Measurements from ENCODE around the gene WDR43.

WDR43 gene

DNA sequence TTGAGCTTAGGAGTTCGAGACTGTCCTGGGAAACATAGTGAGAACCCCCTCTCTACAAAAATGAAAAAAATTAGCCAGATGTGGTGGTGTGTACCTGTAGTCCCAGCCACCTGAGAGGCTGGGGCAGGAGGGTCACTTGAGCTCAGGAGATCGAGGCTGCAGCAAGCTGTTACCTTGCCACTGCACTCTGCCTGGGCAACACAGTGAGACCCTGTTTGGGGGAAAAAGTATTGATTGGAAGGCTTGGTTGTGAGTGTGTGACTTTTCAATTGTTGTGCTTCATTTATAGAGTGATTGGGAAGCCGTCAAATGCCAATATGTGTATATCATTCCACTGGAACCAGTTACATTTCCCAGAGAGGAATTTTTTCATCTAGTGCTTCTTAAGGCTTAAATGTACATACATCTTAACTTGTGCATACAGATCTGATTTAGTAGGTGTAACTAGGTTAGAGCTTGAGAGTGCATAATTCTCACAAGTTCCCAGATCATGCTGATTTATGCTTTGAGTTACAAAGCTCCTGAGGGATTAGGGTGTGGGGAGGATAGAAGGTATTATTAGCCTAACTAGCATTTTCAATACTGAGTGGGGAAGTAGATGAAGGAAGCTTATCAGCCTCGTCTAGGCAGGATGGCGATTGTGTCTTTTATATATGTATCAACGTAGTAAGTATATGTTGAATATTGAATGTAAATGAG is 15.3 kb downstream of the WDR43 start:
- no peak for DNase-seq (ENCODE audit: low read depth in 1 of 2, low spot score in 1 of 2)

- no peak for DNase-seq (ENCODE audit: low read depth in 1 of 2, low spot score in 1 of 2)
These were observed 21.5 kb downstream of the WDR43 start for GRCh38 chr2:28915939-28916338.

DNA sequence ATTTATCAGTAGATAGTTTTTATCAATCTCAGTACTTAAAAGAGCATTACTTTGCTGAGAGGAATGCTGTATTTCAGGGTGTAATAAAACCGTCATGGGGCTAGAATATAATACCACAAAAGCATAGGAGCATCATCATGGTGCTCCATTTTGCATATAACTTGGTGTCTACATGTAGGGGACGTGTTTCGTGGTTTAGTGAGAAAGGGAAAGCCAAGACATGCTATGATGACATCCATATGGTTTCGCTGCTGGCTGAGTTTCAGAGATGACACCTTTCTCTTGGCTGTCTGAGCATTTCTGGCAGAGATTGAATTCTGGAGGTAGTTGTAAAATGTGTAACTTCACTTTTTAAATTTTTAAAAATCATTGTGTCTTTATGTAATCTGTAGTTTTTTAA is 32.4 kb downstream of the WDR43 start:
- no peak for DNase-seq (ENCODE audit: low read depth in 1 of 2, low spot score in 1 of 2)

DNA sequence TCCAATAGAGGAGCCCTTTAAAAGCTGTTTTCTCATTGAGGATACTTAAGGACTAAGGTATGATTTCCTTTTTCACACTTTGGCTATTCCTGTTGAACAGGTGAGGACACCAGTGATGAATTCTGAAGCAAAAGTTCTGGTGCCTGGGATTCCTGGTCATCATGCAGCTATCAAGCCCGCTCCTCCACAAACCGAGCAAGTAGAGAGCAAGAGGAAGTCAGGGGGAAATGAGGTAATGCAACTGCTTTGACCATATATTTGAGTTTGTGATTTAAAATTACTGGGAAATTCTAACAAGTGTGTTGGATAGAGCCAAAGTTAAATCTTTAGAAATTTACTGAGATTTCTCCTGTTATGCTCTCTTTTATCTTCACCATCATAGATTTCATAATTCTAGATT is 33.0 kb downstream of the WDR43 start:
- no peak for DNase-seq (ENCODE audit: low read depth in 1 of 2, low spot score in 1 of 2)

- no peak for DNase-seq (ENCODE audit: low read depth in 1 of 2, low spot score in 1 of 2)
These were observed 33.4 kb downstream of the WDR43 start for GRCh38 chr2:28927878-28928277.

DNA sequence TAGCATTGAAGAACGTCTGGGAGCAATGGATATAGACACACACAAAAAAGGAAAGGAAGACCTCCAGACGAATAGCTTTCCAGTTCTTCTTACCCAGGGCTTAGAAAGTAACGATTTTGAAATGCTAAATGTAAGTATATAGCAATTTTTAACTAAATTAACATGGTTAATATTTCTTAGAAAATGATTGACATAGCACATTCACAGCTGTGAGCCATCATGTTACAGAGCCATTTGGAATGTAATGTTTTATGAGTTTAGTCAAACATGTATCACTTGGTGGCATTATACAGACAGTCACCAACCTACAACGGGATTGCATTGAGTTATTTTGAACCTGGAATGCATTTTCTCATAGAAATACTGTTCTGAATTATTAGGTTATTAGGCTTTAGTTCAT is 35.1 kb downstream of the WDR43 start:
- no peak for DNase-seq (ENCODE audit: low read depth in 1 of 2, low spot score in 1 of 2)

DNA sequence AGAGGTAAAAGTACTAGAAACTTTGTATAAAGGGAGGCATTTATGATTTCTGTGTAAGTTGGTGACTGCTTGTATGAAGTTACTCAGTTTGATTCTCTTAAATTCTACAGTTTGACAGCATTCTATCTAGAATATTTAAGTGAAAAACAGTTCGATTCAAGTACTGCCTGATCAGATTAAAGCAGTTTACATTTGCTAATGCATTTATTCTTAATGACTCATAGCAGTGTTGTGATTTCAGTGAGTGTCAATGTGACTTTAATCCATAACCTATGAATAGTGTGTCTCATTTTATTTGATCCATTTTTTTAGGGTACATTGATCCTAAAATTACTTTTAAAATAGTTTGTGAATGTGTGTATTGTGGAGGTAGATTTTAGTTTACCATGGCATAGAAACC is 35.7 kb downstream of the WDR43 start:
- DNase-seq (ENCODE audit: low read depth in 1 of 2, low spot score in 1 of 2) = no peak

DNA sequence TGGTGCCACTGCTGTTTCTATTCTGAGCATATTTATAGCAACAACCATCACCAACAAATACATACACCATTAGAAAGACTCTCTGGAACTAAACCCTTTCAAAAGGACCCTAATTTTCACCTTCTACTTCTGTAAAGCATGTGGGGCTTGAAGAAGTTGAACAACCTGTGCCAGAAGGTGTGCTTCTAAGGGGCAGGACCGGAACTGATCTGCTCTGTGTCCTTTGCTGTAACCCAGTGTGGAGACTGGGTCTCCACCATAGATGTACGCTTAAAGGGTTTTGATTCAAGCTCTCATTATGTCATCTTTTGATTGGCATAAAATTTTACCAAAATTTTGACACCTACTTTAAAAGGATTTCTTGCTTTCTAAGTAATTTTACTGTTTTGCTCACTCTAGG is 40.3 kb downstream of the WDR43 start:
- DNase-seq (ENCODE audit: low read depth in 1 of 2, low spot score in 1 of 2) = no peak

DNA sequence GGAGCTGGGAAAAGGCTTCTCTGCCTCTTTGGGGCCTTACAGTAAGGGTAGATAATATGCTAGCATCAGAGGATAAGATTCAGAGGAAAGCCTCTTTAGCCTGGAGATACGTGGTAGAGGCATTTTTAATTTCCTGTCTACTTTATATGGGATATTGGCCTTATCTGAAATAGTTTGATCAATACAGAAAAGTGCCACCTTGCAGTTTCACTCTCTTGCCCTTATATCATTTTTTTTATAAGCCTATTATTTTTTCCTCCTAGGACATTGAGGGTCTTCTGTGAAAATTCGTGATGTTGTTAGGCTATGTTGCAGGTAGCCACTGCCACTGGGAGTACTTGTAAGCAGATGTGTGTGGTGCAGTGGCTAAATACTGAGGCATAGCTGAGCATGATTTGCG is 46.5 kb downstream of the WDR43 start:
- DNase-seq (ENCODE audit: low read depth in 1 of 2, low spot score in 1 of 2) = no peak

GRCh38 chr2:28944535-28945248 is 50.2 kb downstream of the WDR43 start:
- DNase-seq (ENCODE audit: low read depth in 1 of 2, low spot score in 1 of 2) = no peak

GRCh38 chr2:28948160-28948559 is 53.7 kb downstream of the WDR43 start:
- no peak for DNase-seq (ENCODE audit: low read depth in 1 of 2, low spot score in 1 of 2)

- DNase-seq (ENCODE audit: low read depth in 1 of 2, low spot score in 1 of 2) = no peak
These were observed 54.7 kb downstream of the WDR43 start for GRCh38 chr2:28949190-28949589.

GRCh38 chr2:28949617-28950305 is 55.3 kb downstream of the WDR43 start:
- DNase-seq (ENCODE audit: low read depth in 1 of 2, low spot score in 1 of 2) = no peak

GRCh38 chr2:28950941-28951630 is 56.6 kb downstream of the WDR43 start:
- no peak for DNase-seq (ENCODE audit: low read depth in 1 of 2, low spot score in 1 of 2)

DNA sequence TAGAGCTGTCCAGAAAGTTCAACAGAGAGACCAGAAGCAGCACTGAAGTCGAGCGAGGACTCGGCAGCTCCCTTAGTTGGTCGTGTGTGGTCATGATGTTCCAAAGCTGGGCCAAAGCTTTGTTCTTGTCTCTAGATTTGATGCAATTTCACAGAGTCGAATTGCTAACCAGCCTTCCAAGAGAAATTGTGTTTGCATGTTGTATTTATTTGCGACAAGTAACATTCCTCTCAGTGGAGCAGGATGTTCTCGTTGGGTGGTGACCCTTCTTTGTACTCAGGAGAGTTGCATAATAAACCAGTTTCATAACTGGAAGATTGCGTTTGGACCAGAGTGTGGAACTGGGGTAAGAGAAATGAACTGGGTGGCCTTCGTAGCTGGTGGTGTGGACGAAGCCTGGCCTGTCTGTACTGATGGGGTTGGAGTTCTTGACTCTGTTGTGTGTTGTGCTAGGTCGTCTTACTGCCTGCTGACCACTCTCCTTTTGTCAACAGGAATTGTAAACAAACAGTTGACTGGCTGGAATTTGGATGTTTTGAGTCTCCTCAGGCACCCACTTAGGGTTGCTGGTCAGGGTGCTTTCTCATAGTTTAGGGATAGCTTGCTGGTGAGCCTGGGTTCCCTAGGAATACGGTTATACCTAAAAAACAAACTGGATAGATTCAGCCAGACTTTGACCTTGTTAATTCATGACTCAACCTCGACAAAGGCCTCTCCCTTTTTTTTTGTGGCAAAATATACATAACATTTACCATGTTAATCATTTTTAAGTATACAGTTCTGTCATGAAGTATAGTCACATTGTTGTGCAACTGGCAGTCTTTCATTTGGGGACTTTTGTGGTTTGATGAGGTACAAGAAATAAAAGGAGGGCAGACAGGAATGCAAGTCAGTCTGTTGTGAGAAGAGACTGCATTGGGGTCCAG is 57.7 kb downstream of the WDR43 start:
- DNase-seq (ENCODE audit: low read depth in 1 of 2, low spot score in 1 of 2) = no peak

DNA sequence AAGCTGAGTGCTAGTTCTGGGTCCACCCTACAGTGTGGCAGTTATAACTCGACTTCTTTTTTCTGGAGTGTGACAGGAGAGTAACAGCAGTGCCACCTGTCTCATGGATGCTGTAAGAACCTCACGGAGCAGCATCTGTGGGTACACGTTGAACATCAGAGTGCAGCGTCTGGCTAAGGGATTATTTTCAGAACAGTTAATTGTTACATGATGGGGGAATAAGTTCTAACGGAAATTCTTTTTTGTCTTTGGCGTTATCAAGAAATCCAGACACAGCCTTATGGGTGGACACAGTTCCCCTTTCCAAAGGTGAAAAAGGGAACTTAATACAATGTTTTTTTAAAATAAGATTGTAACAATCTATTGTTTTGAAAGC is 58.4 kb downstream of the WDR43 start:
- no peak for DNase-seq (ENCODE audit: low read depth in 1 of 2, low spot score in 1 of 2)

- DNase-seq (ENCODE audit: low read depth in 1 of 2, low spot score in 1 of 2) = no peak
These were observed 61.0 kb downstream of the WDR43 start for GRCh38 chr2:28955467-28955866.

- DNase-seq (ENCODE audit: low read depth in 1 of 2, low spot score in 1 of 2) = peak in 1 of 2 donors; percentile 9
These were observed 62.0 kb downstream of the WDR43 start for GRCh38 chr2:28956415-28956826.

GRCh38 chr2:28956890-28957289 is 62.4 kb downstream of the WDR43 start:
- no peak for DNase-seq (ENCODE audit: low read depth in 1 of 2, low spot score in 1 of 2)

GRCh38 chr2:28958689-28959088 is 64.2 kb downstream of the WDR43 start:
- DNase-seq (ENCODE audit: low read depth in 1 of 2, low spot score in 1 of 2) = no peak

DNA sequence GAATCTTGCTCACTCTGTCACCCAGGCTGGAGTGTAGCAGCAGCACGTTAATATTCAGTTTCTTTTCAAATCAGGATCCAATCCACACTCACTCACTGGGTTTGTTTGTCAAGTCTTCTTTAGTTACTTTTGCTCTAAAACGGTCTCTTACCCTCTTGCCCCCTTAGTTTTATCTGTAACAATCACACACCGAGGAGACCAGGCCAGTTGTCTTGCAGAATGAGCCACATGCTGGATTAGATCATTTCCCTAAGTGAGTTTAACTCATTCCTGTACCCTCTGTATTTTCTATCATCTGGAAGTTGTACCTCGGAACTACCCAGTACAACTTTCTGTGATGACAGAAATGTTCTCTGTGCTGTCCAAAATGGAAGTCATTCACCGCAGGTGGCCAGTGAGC is 65.9 kb downstream of the WDR43 start:
- no peak for DNase-seq (ENCODE audit: low read depth in 1 of 2, low spot score in 1 of 2)
